ENCODE data around the gene TMSB4X.

GRCh38 chrX:12947545-12948235, 27.2 kb upstream of the TMSB4X start:
- TF ChIP-seq CTCF (IDR thresholded peaks at IDR 0.05; ENCODE audit: borderline replicate concordance, extremely low read depth, low read length, poor library complexity, severe bottlenecking) (no peak), EZH2 (IDR thresholded peaks at IDR 0.05; ENCODE audit: borderline replicate concordance, low read depth, low read length, severe bottlenecking) (no peak)

Measured in DND-41 (cell line).